Measurements from ENCODE around the gene ZDHHC24. TPM values are rescaled to one million over a fixed set of nuclear protein-coding genes. Genes with fewer than 3 reads are reported as not detected.
A peak's percentile ranks its signal among the peaks of the same experiment; 100 is the strongest.

ZDHHC24 gene
- total RNA-seq, 2 donors from 2014 or later, result 10.9 to 16.5 TPM

- H3K4me3 ChIP-seq, result peak overlapping the region; percentile 59 to 70
- no peaks in the 10 kb centered on the region for H3K27me3 ChIP-seq
- peaks cover 0 to 18% of the 10 kb centered on the region in 2 donors for H3K4me1 ChIP-seq
- DNase-seq (ENCODE audit: low spot score), result peak; percentile 62
- TF ChIP-seq CTCF (IDR thresholded peaks at IDR 0.05), result no peak
- no peaks in the 10 kb centered on the region for H3K9me3 ChIP-seq
- H3K27ac ChIP-seq, result peak overlapping the region; percentile 77 to 88
- peaks cover 8% of the 10 kb centered on the region for H3K36me3 ChIP-seq
Observed at GRCh38 chr11:66479394-66480116, 66.3 kb downstream of the ZDHHC24 start.

GRCh38 chr11:66478729-66479393 is 67.0 kb downstream of the ZDHHC24 start:
- H3K27me3 ChIP-seq, result no peaks in the 10 kb centered on the region
- H3K9me3 ChIP-seq, result no peaks in the 10 kb centered on the region
- H3K36me3 ChIP-seq, result peaks cover 14% of the 10 kb centered on the region
- peak overlapping the region; percentile 59 to 70 for H3K4me3 ChIP-seq
- peak overlapping the region; percentile 77 to 88 for H3K27ac ChIP-seq
- TF ChIP-seq CTCF (IDR thresholded peaks at IDR 0.05), result peak; percentile 68 to 73
- H3K4me1 ChIP-seq, result peaks cover 0 to 18% of the 10 kb centered on the region in 2 donors
- no peak for DNase-seq (ENCODE audit: low spot score)

GRCh38 chr11:66477263-66478201 is 68.3 kb downstream of the ZDHHC24 start:
- DNase-seq (ENCODE audit: low spot score), result no peak
- Histone ChIP-seq H3K9me3 (no peaks in the 10 kb centered on the region), H3K27ac (no peak overlapping the region)

GRCh38 chr11:66476841-66477251 is 69.0 kb downstream of the ZDHHC24 start:
- Histone ChIP-seq H3K27me3 (no peaks in the 10 kb centered on the region), H3K4me3 (no peak overlapping the region), H3K36me3 (peaks cover 32% of the 10 kb centered on the region), H3K4me1 (peaks cover 0 to 18% of the 10 kb centered on the region in 2 donors), H3K27ac (no peak overlapping the region), H3K9me3 (no peaks in the 10 kb centered on the region)
- DNase-seq (ENCODE audit: low spot score), result no peak
- TF ChIP-seq CTCF (IDR thresholded peaks at IDR 0.05), result no peak

More at GRCh38 chr11:66477263-66478201, 68.3 kb downstream of the ZDHHC24 start:
- H3K27me3 ChIP-seq, result no peaks in the 10 kb centered on the region
- H3K4me3 ChIP-seq, result no peak overlapping the region
- H3K4me1 ChIP-seq, result peaks cover 0 to 18% of the 10 kb centered on the region in 2 donors
- TF ChIP-seq CTCF (IDR thresholded peaks at IDR 0.05), result no peak
- H3K36me3 ChIP-seq, result peaks cover 27% of the 10 kb centered on the region

- Histone ChIP-seq H3K36me3 (peaks cover 32% of the 10 kb centered on the region), H3K4me3 (no peak overlapping the region)
- DNase-seq (ENCODE audit: low spot score), result no peak
Observed at GRCh38 chr11:66476173-66476840, 69.5 kb downstream of the ZDHHC24 start.

More at GRCh38 chr11:66476173-66476840, 69.5 kb downstream of the ZDHHC24 start:
- peaks cover 0 to 18% of the 10 kb centered on the region in 2 donors for H3K4me1 ChIP-seq
- H3K27me3 ChIP-seq, result no peaks in the 10 kb centered on the region
- no peak for TF ChIP-seq CTCF (IDR thresholded peaks at IDR 0.05)
- no peaks in the 10 kb centered on the region for H3K9me3 ChIP-seq
- H3K27ac ChIP-seq, result no peak overlapping the region
